22Rv1 (cell line): Measurements from ENCODE around the gene LRPPRC.

ENCODE experiments used
- ZFX ChIP-seq: fragments of 450-650 bp; IDR thresholded peaks from 2 replicates; pipeline ENCODE4 v1.6.1; 2017; ENCODE audit warnings: antibody characterized with exemption, borderline replicate concordance
- TF ChIP-seq, protein P1 (sequence below): fragments of 450-650 bp; IDR thresholded peaks from 2 replicates; pipeline ENCODE4 v1.5.1; 2017; ENCODE audit warnings: mild to moderate bottlenecking

DNA sequence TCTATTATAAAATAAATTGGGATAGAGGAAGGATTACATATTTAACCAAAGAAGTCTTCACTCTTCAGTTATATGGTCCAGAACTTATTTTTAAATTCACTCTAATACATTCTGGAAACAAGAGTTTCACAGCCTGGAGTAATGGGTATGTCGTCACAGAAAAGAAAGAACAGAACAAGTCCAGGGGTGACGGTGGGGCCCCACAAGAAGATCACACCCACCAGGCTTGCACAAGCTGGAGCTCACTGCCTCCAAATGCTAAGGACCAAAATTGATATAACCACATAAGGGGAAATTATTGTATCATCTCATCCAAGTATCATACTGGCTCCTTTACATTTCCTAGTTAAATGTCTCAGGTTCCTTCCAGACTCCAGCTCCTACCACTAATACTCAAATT lies 11.3 kb downstream of the LRPPRC start:
- TF ChIP-seq, protein P1, sequence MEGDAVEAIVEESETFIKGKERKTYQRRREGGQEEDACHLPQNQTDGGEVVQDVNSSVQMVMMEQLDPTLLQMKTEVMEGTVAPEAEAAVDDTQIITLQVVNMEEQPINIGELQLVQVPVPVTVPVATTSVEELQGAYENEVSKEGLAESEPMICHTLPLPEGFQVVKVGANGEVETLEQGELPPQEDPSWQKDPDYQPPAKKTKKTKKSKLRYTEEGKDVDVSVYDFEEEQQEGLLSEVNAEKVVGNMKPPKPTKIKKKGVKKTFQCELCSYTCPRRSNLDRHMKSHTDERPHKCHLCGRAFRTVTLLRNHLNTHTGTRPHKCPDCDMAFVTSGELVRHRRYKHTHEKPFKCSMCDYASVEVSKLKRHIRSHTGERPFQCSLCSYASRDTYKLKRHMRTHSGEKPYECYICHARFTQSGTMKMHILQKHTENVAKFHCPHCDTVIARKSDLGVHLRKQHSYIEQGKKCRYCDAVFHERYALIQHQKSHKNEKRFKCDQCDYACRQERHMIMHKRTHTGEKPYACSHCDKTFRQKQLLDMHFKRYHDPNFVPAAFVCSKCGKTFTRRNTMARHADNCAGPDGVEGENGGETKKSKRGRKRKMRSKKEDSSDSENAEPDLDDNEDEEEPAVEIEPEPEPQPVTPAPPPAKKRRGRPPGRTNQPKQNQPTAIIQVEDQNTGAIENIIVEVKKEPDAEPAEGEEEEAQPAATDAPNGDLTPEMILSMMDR, result no peak
- TF ChIP-seq ZFX, result no peak
